ENCODE measurements around the gene ZNF700. TPM values are rescaled to one million over a fixed set of nuclear protein-coding genes. Genes with fewer than 3 reads are reported as not detected.
"Not testable (repeated sequence)": the region's sequence is repeated elsewhere in the genome, so short reads cannot be mapped to it uniquely, and the experiment has no call there.

ZNF700 gene
- total RNA-seq, 1 donor from 2014 or later, result 23.2 TPM

DNA sequence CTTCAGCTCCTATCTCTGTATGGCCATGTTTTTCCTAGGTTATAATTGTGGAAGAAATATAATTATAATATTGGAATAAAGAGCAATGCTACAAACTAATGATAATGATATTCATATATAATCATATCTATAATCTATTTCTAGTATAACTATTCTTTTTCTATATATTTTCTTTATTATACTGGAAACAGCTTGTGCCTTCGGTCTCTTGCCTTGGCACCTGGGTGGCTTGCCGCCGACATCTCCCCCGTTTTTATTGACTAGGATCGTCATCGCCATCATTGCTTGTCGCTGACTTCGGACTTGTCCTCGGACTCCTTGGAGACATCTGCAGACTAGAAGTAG is 64.2 kb downstream of the ZNF700 start:
- DNase-seq (ENCODE audit: low read depth), result no peak

DNA sequence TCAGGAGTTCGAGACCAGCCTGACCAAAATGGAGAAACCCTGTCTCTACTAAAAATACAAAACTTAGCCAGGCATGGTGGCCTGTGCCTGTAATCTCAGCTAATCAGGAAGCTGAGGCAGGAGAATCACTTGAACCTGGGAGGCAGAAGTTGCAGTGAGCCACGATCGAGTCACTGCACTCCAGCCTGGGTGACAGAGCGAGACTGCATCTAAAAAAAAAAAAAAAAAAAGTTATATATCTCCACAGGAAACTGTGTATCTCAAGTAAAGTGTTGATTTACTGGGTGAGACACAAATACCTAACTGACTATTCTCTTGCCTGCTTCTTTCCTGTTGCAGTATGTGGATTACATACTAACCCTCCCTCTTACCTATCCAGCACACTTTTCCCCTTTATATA is 67.0 kb downstream of the ZNF700 start:
- DNase-seq (ENCODE audit: low read depth), result not testable (repeated sequence)

DNA sequence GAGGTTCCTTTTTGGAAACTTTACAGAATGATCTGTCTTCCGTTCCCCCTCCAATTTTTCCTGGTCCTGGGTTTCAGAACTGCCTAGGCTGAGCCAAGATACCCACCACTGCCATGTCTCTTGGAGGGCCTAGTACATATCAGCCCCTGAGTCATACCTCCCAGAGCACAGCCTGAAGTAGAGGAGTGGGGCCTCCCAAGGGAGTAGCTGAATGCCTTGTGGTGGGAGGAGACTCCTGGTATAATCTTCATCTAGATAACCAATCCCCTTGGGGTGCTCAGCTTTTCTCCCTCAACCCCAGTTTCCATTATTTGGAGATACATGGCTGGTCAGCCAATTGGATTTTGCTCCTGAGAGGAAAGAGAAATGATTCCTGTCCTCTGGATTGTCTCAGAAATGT is 70.3 kb downstream of the ZNF700 start:
- no peak for DNase-seq (ENCODE audit: low read depth)

Other genes starting within 250 kb of the ZNF700 start
- 24.3 and 28.7 TPM in 2 replicates for gene ZNF823, start 186.2 kb upstream of the ZNF700 start, total RNA-seq
- 9.6 and 16.3 TPM in 2 replicates for gene ZNF441, start 158.1 kb upstream of the ZNF700 start, total RNA-seq
- gene ZNF491, start 126.6 kb upstream of the ZNF700 start, total RNA-seq, result 0.17 and 2.9 TPM in 2 replicates
- gene ZNF440, start 110.8 kb upstream of the ZNF700 start, total RNA-seq, result 10.8 and 15.9 TPM in 2 replicates
- 3.8 and 12.9 TPM in 2 replicates for gene ZNF439, start 76.4 kb upstream of the ZNF700 start, total RNA-seq
- 20.7 and 43.7 TPM in 2 replicates for gene ZNF69, start 37.3 kb upstream of the ZNF700 start, total RNA-seq
- 1.7 and 5.0 TPM in 2 replicates for gene ZNF763, start 39.9 kb downstream of the ZNF700 start, total RNA-seq
- gene ZNF433, start 110.6 kb downstream of the ZNF700 start, total RNA-seq, result 4.3 and 7.9 TPM in 2 replicates
- gene ZNF878, start 127.9 kb downstream of the ZNF700 start, total RNA-seq, result 0.17 and 1.0 TPM in 2 replicates
- 3.1 and 11.7 TPM in 2 replicates for gene ZNF844, start 139.6 kb downstream of the ZNF700 start, total RNA-seq
- 8.2 and 16.3 TPM in 2 replicates for gene ZNF20, start 215.2 kb downstream of the ZNF700 start, total RNA-seq
- 7.8 and 17.4 TPM in 2 replicates for gene ZNF625, start 231.6 kb downstream of the ZNF700 start, total RNA-seq
- 5.9 and 16.1 TPM in 2 replicates for gene ZNF136, start 238.0 kb downstream of the ZNF700 start, total RNA-seq

Data from renal cortical epithelial cell (primary cell).